Small intestine (tissue), 7 donors: ENCODE measurements around the gene CNGA1. TPM values are rescaled to one million over a fixed set of nuclear protein-coding genes. Genes with fewer than 3 reads are reported as not detected.
A peak's percentile ranks its signal among the peaks of the same experiment; 100 is the strongest.

Experiments
- DNase-seq, 2 donors: peaks; one replicate each; pipeline versions ENCODE4 v3.0.0 to v3.0.0-alpha.2; 2013
- FAIRE-seq: peaks from 2 replicates; lab custom pipeline; 2012; peaks lifted over from hg19 to GRCh38; lab: Jason Lieb, UNC
- H3K27ac ChIP-seq, 3 donors: one replicate each; pipeline ENCODE4 v1.5.1; 2013; ENCODE audit warnings: low read length in 2 of 3, mild to moderate bottlenecking in 2 of 3, control low read depth in 1 of 3, inconsistent platforms in 1 of 3, low read depth in 1 of 3, moderate library complexity in 1 of 3
- H3K27me3 ChIP-seq, 3 donors: one replicate each; pipeline ENCODE4 v1.6.1; 2013; ENCODE audit warnings: low read length in 3 of 3, inconsistent platforms in 1 of 3; ENCODE audit not compliant: control insufficient read depth in 3 of 3, insufficient read depth in 3 of 3
- H3K36me3 ChIP-seq, 3 donors: one replicate each; pipeline ENCODE4 v1.6.1; 2013; ENCODE audit warnings: low read length in 3 of 3, inconsistent platforms in 1 of 3, low read depth in 1 of 3, mild to moderate bottlenecking in 1 of 3, moderate library complexity in 1 of 3; ENCODE audit not compliant: control insufficient read depth in 3 of 3, insufficient read depth in 2 of 3
- H3K4me1 ChIP-seq, 3 donors: one replicate each; pipeline ENCODE4 v1.6.1; 2013; ENCODE audit warnings: low read length in 2 of 3, inconsistent platforms in 1 of 3, low read depth in 1 of 3, mild to moderate bottlenecking in 1 of 3, moderate library complexity in 1 of 3; ENCODE audit not compliant: control insufficient read depth in 3 of 3, insufficient read depth in 2 of 3
- H3K4me3 ChIP-seq, 3 donors: one replicate each; pipeline ENCODE4 v1.5.1; 2013; ENCODE audit warnings: low read length in 3 of 3, control low read depth in 1 of 3, inconsistent platforms in 1 of 3, low read depth in 1 of 3, mild to moderate bottlenecking in 1 of 3, moderate library complexity in 1 of 3
- H3K9me3 ChIP-seq, 2 donors: one replicate each; pipeline ENCODE4 v1.6.1; 2013; ENCODE audit warnings: low read depth in 1 of 2, low read length in 1 of 2; ENCODE audit not compliant: control insufficient read depth in 2 of 2, insufficient read depth in 1 of 2
- WGBS, 3 donors: extraction: QIAGEN DNeasy Blood & Tissue Kit; methylation state at CpG; one replicate each; pipeline ENCODE4 v1.1.7; 2013; 5-methylcytosine and 5-hydroxymethylcytosine counted together
- polyA plus RNA-seq, 4 donors: library from polyadenylated mRNA; stranded (reverse) in 3 of 4; unstranded in 1 of 4; fragments of 200-250 nt in 3 of 4; fragments of 120-200 nt in 1 of 4; gene quantifications; one replicate each; pipeline versions ENCODE4 v1.2.1 to v1.2.3, GENCODE V29; 2013
- donor health status: healthy with polysubstance abuse.
- donor health status: control.
- donor health status: control.
- donor health status: Bipolar disorder and iron deficiency.
- donor health status: healthy.

Gene CNGA1
- polyA plus RNA-seq, 4 donors: 1.4 to 10.5 (median 6.1) TPM

DNA sequence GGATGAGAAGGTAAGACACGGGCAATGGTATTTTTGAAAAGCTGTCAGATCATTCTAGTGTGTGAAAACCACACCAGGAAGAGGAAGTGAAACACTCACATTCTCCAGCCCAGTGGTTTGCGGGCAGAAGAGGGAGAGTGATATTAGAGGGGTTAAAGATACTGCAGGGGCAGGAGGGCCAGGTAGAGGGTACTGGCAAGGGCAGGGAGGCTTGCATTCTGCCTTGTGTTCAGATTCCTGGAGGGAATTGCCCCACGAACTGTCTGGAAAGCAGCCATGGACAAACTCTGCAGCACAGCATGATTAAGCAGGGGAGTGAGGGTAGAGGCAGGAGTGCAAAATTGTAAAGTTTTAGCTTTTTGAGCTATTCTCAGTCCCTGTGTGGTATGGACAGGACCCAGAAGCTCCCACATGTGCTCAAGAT lies 31.0 kb upstream of the CNGA1 start:
- H3K27me3 ChIP-seq: peaks cover 0 to 3% (median 2%) of the 10 kb centered on the region in 3 donors
- WGBS, 3 donors: 7 to 24% (median 15%) methylated on average over 3 of the region's 3 CpGs
- FAIRE-seq (no peak), DNase-seq (peak in 1 of 2 donors; percentile 57)
- peaks cover 1 to 15% (median 9%) of the 10 kb centered on the region in 3 donors for H3K4me1 ChIP-seq
- no peaks in the 10 kb centered on the region for H3K36me3 ChIP-seq
- H3K4me3 ChIP-seq: no peak overlapping the region
- no peaks in the 10 kb centered on the region for H3K9me3 ChIP-seq
- H3K27ac ChIP-seq: peak overlapping the region in 1 of 3 donors; percentile 1

DNA sequence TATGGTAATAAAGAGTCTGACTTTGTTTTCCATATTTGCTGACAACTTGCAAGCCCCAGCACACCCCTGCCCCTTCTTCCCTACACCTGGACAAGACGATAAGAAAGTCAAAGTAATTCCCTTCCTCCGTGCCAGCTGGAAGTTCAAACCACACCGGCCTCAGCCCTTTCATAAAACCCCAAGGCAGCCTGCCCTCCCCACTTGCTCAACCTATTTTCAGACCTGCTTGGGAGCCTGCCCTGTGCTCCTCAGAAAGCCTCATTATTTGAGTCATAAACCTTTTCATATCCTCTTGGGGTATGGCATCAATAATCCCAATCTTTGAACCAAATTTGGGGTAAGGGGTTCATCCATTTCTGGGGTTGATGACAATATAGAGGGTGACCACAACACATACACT lies 29.6 kb upstream of the CNGA1 start:
- Histone ChIP-seq H3K4me3 (no peak overlapping the region), H3K4me1 (peaks cover 1 to 17% (median 9%) of the 10 kb centered on the region in 3 donors), H3K27me3 (peaks cover 0 to 2% (median 0%) of the 10 kb centered on the region in 3 donors), H3K9me3 (no peaks in the 10 kb centered on the region), H3K36me3 (no peaks in the 10 kb centered on the region), H3K27ac (no peak overlapping the region)
- FAIRE-seq (no peak), DNase-seq (no peak)
- 19 to 49% (median 26%) methylated on average over 3 of the region's 3 CpGs for WGBS, 3 donors

- Histone ChIP-seq H3K9me3 (no peaks in the 10 kb centered on the region), H3K4me3 (no peak overlapping the region), H3K27me3 (no peaks in the 10 kb centered on the region), H3K36me3 (no peaks in the 10 kb centered on the region), H3K4me1 (peaks cover 1 to 17% (median 9%) of the 10 kb centered on the region in 3 donors), H3K27ac (no peak overlapping the region)
- no peak for FAIRE-seq
- WGBS, 3 donors: 74 to 86% (median 83%) methylated on average over 2 of the region's 2 CpGs
- no peak for DNase-seq
These were observed 27.8 kb upstream of the CNGA1 start for GRCh38 chr4:48044298-48044697.

GRCh38 chr4:48043504-48043903 lies 27.0 kb upstream of the CNGA1 start:
- Histone ChIP-seq H3K27me3 (no peaks in the 10 kb centered on the region), H3K4me3 (no peak overlapping the region), H3K4me1 (peaks cover 1 to 17% (median 9%) of the 10 kb centered on the region in 3 donors), H3K27ac (no peak overlapping the region), H3K36me3 (peaks cover 0 to 3% (median 0%) of the 10 kb centered on the region in 3 donors), H3K9me3 (no peaks in the 10 kb centered on the region)
- WGBS, 3 donors: 63 to 73% (median 65%) methylated on average over 2 of the region's 2 CpGs
- DNase-seq: no peak
- no peak for FAIRE-seq

DNA sequence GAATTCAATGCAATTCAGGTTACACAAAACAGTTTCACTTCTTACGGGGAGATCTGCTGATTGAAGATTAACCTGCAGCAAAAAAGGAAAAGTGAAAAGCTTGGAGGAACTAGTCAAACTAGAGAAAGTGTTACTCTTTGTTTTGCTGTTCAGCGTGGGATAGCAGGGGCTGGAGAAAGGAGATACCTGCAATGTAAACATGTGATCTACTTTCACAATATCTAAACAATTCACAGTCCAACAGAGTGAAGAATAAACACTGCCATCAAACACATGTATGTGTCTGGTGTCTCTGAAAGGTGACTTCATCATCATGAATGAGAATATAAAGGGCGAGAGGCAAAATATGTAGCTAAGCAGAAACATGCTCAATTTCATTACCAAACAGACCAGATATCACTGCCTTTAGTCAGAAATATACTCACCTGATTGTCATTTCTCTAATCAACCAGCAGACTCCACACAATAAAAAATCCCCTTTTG lies 26.5 kb upstream of the CNGA1 start:
- H3K4me3 ChIP-seq: no peak overlapping the region
- 13 to 28% (median 24%) methylated on average over 3 of the region's 3 CpGs for WGBS, 3 donors
- FAIRE-seq: no peak

GRCh38 chr4:48041535-48042137 lies 25.2 kb upstream of the CNGA1 start:
- Histone ChIP-seq H3K27ac (no peak overlapping the region), H3K27me3 (no peaks in the 10 kb centered on the region), H3K9me3 (no peaks in the 10 kb centered on the region), H3K36me3 (peaks cover 0 to 4% (median 0%) of the 10 kb centered on the region in 3 donors), H3K4me3 (no peak overlapping the region), H3K4me1 (peaks cover 0 to 13% (median 3%) of the 10 kb centered on the region in 3 donors)
- DNase-seq: no peak
- 62 to 72% (median 71%) methylated on average over 4 of the region's 4 CpGs for WGBS, 3 donors
- FAIRE-seq: no peak

More for the DNA sequence above, 26.5 kb upstream of the CNGA1 start:
- peaks cover 0 to 3% (median 0%) of the 10 kb centered on the region in 3 donors for H3K36me3 ChIP-seq
- H3K27me3 ChIP-seq: no peaks in the 10 kb centered on the region
- no peaks in the 10 kb centered on the region for H3K9me3 ChIP-seq
- DNase-seq: peak; percentile 35 to 45
- H3K4me1 ChIP-seq: peaks cover under 1 to 17% (median 9%) of the 10 kb centered on the region in 3 donors
- H3K27ac ChIP-seq: no peak overlapping the region

- Histone ChIP-seq H3K4me1 (peaks cover 0 to 13% (median 0%) of the 10 kb centered on the region in 3 donors), H3K4me3 (no peak overlapping the region), H3K36me3 (peaks cover 0 to 7% (median 6%) of the 10 kb centered on the region in 3 donors), H3K9me3 (no peaks in the 10 kb centered on the region), H3K27me3 (no peaks in the 10 kb centered on the region), H3K27ac (no peak overlapping the region)
- DNase-seq (no peak), FAIRE-seq (no peak)
These were observed 23.1 kb upstream of the CNGA1 start for GRCh38 chr4:48039561-48039960.

GRCh38 chr4:48038666-48039065 lies 22.2 kb upstream of the CNGA1 start:
- DNase-seq (no peak), FAIRE-seq (no peak)
- Histone ChIP-seq H3K27ac (no peak overlapping the region), H3K4me3 (no peak overlapping the region), H3K9me3 (no peaks in the 10 kb centered on the region), H3K36me3 (peaks cover 0 to 10% (median 6%) of the 10 kb centered on the region in 3 donors), H3K27me3 (no peaks in the 10 kb centered on the region), H3K4me1 (peaks cover 0 to 17% (median 0%) of the 10 kb centered on the region in 3 donors)
- 8 to 22% (median 14%) methylated on average over 2 of the region's 2 CpGs for WGBS, 3 donors
